K562 (cell line): ENCODE results near the gene PAX5. TPM values are rescaled to one million over a fixed set of nuclear protein-coding genes. Genes with fewer than 3 reads are reported as not detected.
A peak's percentile ranks its signal among the peaks of the same experiment; 100 is the strongest.

Experiments
- ATAC-seq: fragments of 200-7000 bp; cut with Tn5 transposase; 3 replicates; pipeline ENCODE4 v1.9.1; 2020; ENCODE audit warnings: moderate library complexity
- BruUV-seq: library from RNA; stranded (reverse); fragments of 400-500 nt; replicated peaks from 2 replicates; lab custom pipeline; 2021; lab: Mats Ljungman, UMichigan
- CTCF ChIA-PET: fragments of 300-600 bp; formaldehyde crosslinking; extraction: SDS; loops from one replicate; lab custom pipeline; 2021; ENCODE audit warnings: low intra/inter-chr PET ratio; lab: Yijun Ruan, JAX
- POLR2A ChIA-PET: fragments of 300-600, 350-650 bp; sonication (Branson Sonifier 250); formaldehyde crosslinking; extraction: SDS; loops from one replicate; lab custom pipeline; 2021; ENCODE audit warnings: antibody characterized with exemption, inconsistent platforms; lab: Yijun Ruan, JAX
- DNase-seq, 4 experiments: peaks; one replicate each; pipeline versions ENCODE4 v3.0.0 to v3.0.0-alpha.2; 2011 to 2018; ENCODE audit warnings: low spot score in 3 of 4, mixed read lengths in 3 of 4; ENCODE audit errors: extremely low read depth in 1 of 4
- FAIRE-seq: peaks from 2 replicates; lab custom pipeline; 2011; peaks lifted over from hg19 to GRCh38; lab: Jason Lieb, UNC
- H2AFZ ChIP-seq: 2 replicates; pipeline ENCODE4 v1.6.0; 2011; ENCODE audit warnings: low read depth, low read length, control low read depth, inconsistent platforms
- H3K27ac ChIP-seq: fragments of 200-600 bp; 3 replicates; pipeline ENCODE4 v1.8.0; 2011; ENCODE audit warnings: low read depth, mild to moderate bottlenecking, control low read depth, inconsistent platforms, low read length, moderate library complexity, mixed read lengths; ENCODE audit errors: extremely low read depth
- H3K27me3 ChIP-seq, 2 experiments: fragments of 300-600 bp in 1 of 2; 2 replicates in 1 of 2; 3 replicates in 1 of 2; pipeline versions ENCODE4 v1.6.0 to v1.8.0; 2011; ENCODE audit warnings: inconsistent platforms in 2 of 2, low read length in 2 of 2, mild to moderate bottlenecking in 1 of 2, mixed read lengths in 1 of 2, moderate library complexity in 1 of 2; ENCODE audit not compliant: control insufficient read depth in 2 of 2, insufficient read depth in 2 of 2
- H3K36me3 ChIP-seq: fragments of 300-600 bp; 3 replicates; pipeline ENCODE4 v1.8.0; 2011; ENCODE audit warnings: mild to moderate bottlenecking, low read length, inconsistent platforms; ENCODE audit not compliant: control insufficient read depth, insufficient read depth
- H3K4me1 ChIP-seq, 2 experiments: fragments of 200-600 bp in 1 of 2; replicated peaks in 1 of 2; 2 replicates in 1 of 2; 3 replicates in 1 of 2; pipeline versions ENCODE4 v1.5.1 to v1.8.0; 2011; ENCODE audit warnings: inconsistent platforms in 2 of 2, low read length in 2 of 2, mild to moderate bottlenecking in 1 of 2, mixed read lengths in 1 of 2, moderate library complexity in 1 of 2; ENCODE audit not compliant: control insufficient read depth in 2 of 2, insufficient read depth in 2 of 2
- H3K4me2 ChIP-seq: 2 replicates; pipeline ENCODE4 v1.6.1; 2011; ENCODE audit warnings: low read length, control low read depth, inconsistent platforms, mixed read lengths; ENCODE audit not compliant: insufficient read depth
- H3K4me3 ChIP-seq: fragments of 200-600 bp; sonication (generic), shearing (Covaris generic); 2 replicates; pipeline ENCODE4 v1.5.1; 2016; ENCODE audit warnings: control low read depth, inconsistent platforms
- H3K79me2 ChIP-seq: fragments of 200-600 bp; 3 replicates; pipeline ENCODE4 v1.8.0; 2011; ENCODE audit warnings: low read length, inconsistent platforms; ENCODE audit not compliant: control insufficient read depth, insufficient read depth
- H3K9ac ChIP-seq, 2 experiments: 2 replicates each; pipeline versions ENCODE4 v1.6.0 to v1.6.1; 2011; ENCODE audit warnings: low read depth in 2 of 2, low read length in 2 of 2, control low read depth in 1 of 2, inconsistent platforms in 1 of 2, mild to moderate bottlenecking in 1 of 2, mixed read lengths in 1 of 2; ENCODE audit not compliant: insufficient read depth in 1 of 2
- H3K9me1 ChIP-seq: one replicate; pipeline ENCODE4 v1.6.0; 2011; ENCODE audit warnings: inconsistent platforms, mild to moderate bottlenecking, low read length, moderate library complexity; ENCODE audit not compliant: control insufficient read depth, insufficient read depth
- H3K9me3 ChIP-seq: replicated peaks from 2 replicates; pipeline ENCODE4 v1.5.1; 2011; ENCODE audit warnings: low read depth, low read length, inconsistent platforms; ENCODE audit not compliant: control insufficient read depth, insufficient read depth
- H4K20me1 ChIP-seq: replicated peaks from 2 replicates; pipeline ENCODE4 v1.6.1; 2011; ENCODE audit warnings: low read length, inconsistent platforms, mixed read lengths; ENCODE audit not compliant: control insufficient read depth, insufficient read depth
- NFIC ChIP-seq: fragments of 450-650 bp; IDR thresholded peaks from 2 replicates; pipeline ENCODE4 v1.6.1; 2017; ENCODE audit warnings: mild to moderate bottlenecking, inconsistent platforms
- WGBS: fragments of 100-300 bp; shearing (Covaris generic); methylation state at CpG from one replicate; pipeline ENCODE4 v1.1.6; 2016; ENCODE audit warnings: low coverage, mixed read lengths; ENCODE audit not compliant: insufficient coverage; ENCODE audit errors: missing lambda C conversion rate; 5-methylcytosine and 5-hydroxymethylcytosine counted together
- in situ Hi-C: fragments of 300-500 bp; cut with MboI; formaldehyde crosslinking; loops from 4 replicates; pipeline ENCODE4 v1.15.0; 2018; ENCODE audit warnings: inconsistent platforms, mixed read lengths
- intact Hi-C: fragments of 100-400 bp; cut with micrococcal nuclease; formaldehyde crosslinking; loops from 2 replicates; pipeline ENCODE4 v1.14.2; 2022
- polyA plus RNA-seq, 8 experiments: library from polyadenylated mRNA; depleted of rRNA in 4 of 8; stranded (reverse) in 5 of 8; unstranded in 3 of 8; fragments of >200 nt; fragmentation: Nextera tagmentation in 2 of 8; fragmentation: Illumina TruSeq in 1 of 8; extraction: Ambion mirVana in 2 of 8; extraction: Trizol in 1 of 8; gene quantifications; 2 replicates each; pipeline versions ENCODE4 v1.2.1 to v1.2.3, GENCODE V29; 2011 to 2014; ENCODE audit warnings: inconsistent platforms in 1 of 8, missing spikeins in 1 of 8
- total RNA-seq, 7 experiments: library from RNA; depleted of rRNA in 6 of 7; stranded (reverse); fragments of >200 nt in 6 of 7; fragmentation: Illumina TruSeq in 2 of 7; extraction: Trizol in 2 of 7; gene quantifications; 2 replicates each; pipeline versions ENCODE4 v1.2.1 to v1.2.3, GENCODE V29; 2011 to 2021; ENCODE audit warnings: low replicate concordance in 1 of 7
- TF ChIP-seq, protein P1 (sequence below): IDR thresholded peaks from 2 replicates; pipeline ENCODE4 v1.6.1; 2016; ENCODE audit warnings: missing genetic modification characterization, missing compliant biosample characterization

Gene PAX5
- total and polyA plus RNA-seq, 9 of the 15 experiments (the other 6 are each of a cell fraction or from before 2014, with no cell fraction given), result 0.03 to 0.09 TPM; not detected in 7

DNA sequence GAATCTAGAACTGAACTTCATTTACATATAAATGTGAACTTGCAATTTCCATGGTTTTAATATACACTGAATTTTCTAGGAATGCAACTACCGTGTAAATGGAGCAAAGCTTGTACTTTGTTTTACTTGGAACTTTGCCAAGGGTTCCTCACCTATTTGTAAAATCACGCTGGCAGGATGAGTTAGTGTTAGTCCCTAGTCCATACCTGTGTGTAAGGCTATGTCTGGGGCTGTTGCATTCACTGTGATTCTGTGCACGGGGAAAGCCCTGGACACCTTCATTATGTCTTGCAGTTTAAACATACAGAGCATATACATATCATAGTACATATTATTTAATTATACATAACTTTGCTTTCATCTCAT is 119.9 kb downstream of the PAX5 start:
- peaks cover 0 to 20% of the 10 kb centered on the region in 2 experiments; a peak in 1 of 5 replicates for H3K27me3 ChIP-seq
- ChIA-PET POLR2A (interaction anchor here (0.5 kb wide), 1 partner anchor 358 kb away, joined by 3 read pairs; no protein-coding TSS in a partner anchor), CTCF (no interaction called here)
- no peaks in the 10 kb centered on the region for H3K9me3 ChIP-seq
- H3K36me3 ChIP-seq, result no peaks in the 10 kb centered on the region
- no peaks in the 10 kb centered on the region for H3K79me2 ChIP-seq
- TF ChIP-seq NFIC, result peak; percentile 62
- TF ChIP-seq, protein P1, sequence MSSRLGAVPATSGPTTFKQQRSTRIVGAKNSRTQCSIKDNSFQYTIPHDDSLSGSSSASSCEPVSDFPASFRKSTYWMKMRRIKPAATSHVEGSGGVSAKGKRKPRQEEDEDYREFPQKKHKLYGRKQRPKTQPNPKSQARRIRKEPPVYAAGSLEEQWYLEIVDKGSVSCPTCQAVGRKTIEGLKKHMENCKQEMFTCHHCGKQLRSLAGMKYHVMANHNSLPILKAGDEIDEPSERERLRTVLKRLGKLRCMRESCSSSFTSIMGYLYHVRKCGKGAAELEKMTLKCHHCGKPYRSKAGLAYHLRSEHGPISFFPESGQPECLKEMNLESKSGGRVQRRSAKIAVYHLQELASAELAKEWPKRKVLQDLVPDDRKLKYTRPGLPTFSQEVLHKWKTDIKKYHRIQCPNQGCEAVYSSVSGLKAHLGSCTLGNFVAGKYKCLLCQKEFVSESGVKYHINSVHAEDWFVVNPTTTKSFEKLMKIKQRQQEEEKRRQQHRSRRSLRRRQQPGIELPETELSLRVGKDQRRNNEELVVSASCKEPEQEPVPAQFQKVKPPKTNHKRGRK (tag), result no peak
- TF ChIP-seq, all 486 proteins: peak for 1
- no peak overlapping the region for H2AFZ ChIP-seq
- no peaks in the 10 kb centered on the region for H3K4me1 ChIP-seq
- no peak for FAIRE-seq
- no TSS peak for BruUV-seq
- WGBS, result 0% methylated on average over 3 of the region's 3 CpGs
- no peaks in the 10 kb centered on the region for H3K9me1 ChIP-seq
- no peak overlapping the region for H3K4me3 ChIP-seq
- ATAC-seq, result no peak
- H3K9ac ChIP-seq, result no peak overlapping the region
- no peaks in the 10 kb centered on the region for H4K20me1 ChIP-seq
- in situ Hi-C loops (no loop called here), intact Hi-C loops (no loop called here)
- H3K27ac ChIP-seq, result no peak overlapping the region
- no peak overlapping the region for H3K4me2 ChIP-seq
- DNase-seq, result no peak
